OCI-LY1 (cell line): ENCODE measurements around the gene RGS7.
"Not testable (repeated sequence)": the region's sequence is repeated elsewhere in the genome, so short reads cannot be mapped to it uniquely, and the experiment has no call there.

ENCODE experiments used
- EZH2 ChIP-seq: fragments of 200-600 bp; sonication (generic), shearing (Covaris generic); IDR thresholded peaks from 2 replicates; pipeline ENCODE4 v1.8.0; 2017; ENCODE audit warnings: borderline replicate concordance, mixed run types, mild to moderate bottlenecking, antibody characterized with exemption, low read length, moderate library complexity, mixed read lengths
- TF ChIP-seq, protein P1 (sequence below): fragments of 200-600 bp; sonication (generic), shearing (Covaris generic); IDR thresholded peaks from 2 replicates; pipeline ENCODE4 v1.5.1; 2017; ENCODE audit warnings: mild to moderate bottlenecking, antibody characterized with exemption, low read length, moderate library complexity, mixed read lengths

DNA sequence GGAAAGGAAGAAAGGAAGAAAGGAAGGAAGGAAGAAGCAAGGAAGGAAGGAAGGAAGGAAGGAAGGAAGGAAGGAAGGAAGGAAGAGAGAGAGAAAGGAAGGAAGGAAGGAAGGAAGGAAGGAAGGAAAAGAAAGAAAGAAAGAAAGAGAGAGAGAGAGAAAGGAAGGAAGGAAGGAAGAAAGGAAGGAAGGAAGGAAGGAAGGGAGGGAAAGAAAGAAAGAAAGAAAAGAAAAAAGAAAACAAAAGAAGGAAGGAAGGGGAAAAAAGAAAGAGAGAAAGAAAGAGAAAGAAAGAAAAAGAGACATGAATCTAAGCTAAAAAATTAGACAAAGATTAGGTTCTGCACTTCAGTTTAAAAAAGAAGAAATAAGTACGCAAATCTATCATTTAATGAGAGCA is 136.1 kb downstream of the RGS7 start:
- TF ChIP-seq, protein P1, sequence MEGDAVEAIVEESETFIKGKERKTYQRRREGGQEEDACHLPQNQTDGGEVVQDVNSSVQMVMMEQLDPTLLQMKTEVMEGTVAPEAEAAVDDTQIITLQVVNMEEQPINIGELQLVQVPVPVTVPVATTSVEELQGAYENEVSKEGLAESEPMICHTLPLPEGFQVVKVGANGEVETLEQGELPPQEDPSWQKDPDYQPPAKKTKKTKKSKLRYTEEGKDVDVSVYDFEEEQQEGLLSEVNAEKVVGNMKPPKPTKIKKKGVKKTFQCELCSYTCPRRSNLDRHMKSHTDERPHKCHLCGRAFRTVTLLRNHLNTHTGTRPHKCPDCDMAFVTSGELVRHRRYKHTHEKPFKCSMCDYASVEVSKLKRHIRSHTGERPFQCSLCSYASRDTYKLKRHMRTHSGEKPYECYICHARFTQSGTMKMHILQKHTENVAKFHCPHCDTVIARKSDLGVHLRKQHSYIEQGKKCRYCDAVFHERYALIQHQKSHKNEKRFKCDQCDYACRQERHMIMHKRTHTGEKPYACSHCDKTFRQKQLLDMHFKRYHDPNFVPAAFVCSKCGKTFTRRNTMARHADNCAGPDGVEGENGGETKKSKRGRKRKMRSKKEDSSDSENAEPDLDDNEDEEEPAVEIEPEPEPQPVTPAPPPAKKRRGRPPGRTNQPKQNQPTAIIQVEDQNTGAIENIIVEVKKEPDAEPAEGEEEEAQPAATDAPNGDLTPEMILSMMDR = not testable (repeated sequence)
- TF ChIP-seq EZH2 = not testable (repeated sequence)
